ENCODE measurements around the gene L3HYPDH.

DNA sequence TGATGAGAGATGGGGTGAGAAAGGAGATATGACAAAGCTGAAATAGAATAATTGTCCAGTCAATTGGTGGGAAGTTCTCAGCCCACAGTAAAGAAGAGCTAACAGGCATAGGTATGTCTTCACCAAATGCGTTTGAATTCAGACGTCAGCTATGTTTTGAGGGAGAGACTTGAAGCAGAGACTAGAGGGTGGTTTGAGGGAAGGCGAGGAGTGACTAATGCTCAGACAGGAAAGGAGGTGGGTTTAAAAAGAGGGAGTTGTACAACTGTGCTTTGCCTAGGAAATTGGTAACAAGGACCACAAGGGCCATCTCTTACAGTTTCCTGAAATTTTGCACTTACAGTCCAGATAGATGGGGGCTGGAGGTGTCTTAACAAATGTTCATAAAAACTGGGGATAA is 6.5 kb upstream of the L3HYPDH start:
- no peak for TF ChIP-seq SUZ12 (IDR thresholded peaks at IDR 0.05; ENCODE audit: extremely low read depth, insufficient read depth, insufficient read length)
- no peak for TF ChIP-seq ZNF274 (IDR thresholded peaks at IDR 0.05; ENCODE audit: low read depth, low read length)

Measured in NT2/D1 (cell line).